GM10266 (cell line): ENCODE data around the gene IL22RA2.

Experiments
- DNase-seq: peaks from one replicate; pipeline ENCODE4 v3.0.0; 2012; ENCODE audit errors: extremely low spot score
- TF ChIP-seq, protein P1 (sequence below): IDR thresholded peaks from 2 replicates; pipeline ENCODE4 v1.5.1; 2012; ENCODE audit warnings: mild to moderate bottlenecking, low read depth; ENCODE audit not compliant: control insufficient read depth, insufficient read depth; ENCODE audit errors: missing control alignments

The IL22RA2 gene

DNA sequence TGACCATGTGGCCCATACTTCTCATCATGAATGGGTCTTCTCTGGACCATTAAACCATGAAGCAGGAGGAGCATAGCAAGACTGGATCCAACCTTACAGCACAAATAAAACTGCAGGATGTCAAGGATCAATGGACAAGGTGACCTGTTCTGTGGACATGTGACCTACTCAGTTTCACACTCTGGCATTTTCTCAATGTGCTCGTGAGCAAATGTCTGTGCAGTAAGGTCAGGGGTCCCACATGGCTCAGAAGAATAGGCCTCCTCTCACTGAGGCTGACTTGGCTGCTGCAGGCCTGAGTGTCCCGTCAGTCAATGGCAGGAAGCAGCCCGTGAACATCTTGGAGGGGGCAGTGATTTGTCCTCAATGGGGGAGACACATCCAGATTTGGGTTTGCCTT is 68.5 kb downstream of the IL22RA2 start:
- TF ChIP-seq, protein P1, sequence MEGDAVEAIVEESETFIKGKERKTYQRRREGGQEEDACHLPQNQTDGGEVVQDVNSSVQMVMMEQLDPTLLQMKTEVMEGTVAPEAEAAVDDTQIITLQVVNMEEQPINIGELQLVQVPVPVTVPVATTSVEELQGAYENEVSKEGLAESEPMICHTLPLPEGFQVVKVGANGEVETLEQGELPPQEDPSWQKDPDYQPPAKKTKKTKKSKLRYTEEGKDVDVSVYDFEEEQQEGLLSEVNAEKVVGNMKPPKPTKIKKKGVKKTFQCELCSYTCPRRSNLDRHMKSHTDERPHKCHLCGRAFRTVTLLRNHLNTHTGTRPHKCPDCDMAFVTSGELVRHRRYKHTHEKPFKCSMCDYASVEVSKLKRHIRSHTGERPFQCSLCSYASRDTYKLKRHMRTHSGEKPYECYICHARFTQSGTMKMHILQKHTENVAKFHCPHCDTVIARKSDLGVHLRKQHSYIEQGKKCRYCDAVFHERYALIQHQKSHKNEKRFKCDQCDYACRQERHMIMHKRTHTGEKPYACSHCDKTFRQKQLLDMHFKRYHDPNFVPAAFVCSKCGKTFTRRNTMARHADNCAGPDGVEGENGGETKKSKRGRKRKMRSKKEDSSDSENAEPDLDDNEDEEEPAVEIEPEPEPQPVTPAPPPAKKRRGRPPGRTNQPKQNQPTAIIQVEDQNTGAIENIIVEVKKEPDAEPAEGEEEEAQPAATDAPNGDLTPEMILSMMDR, result no peak
- no peak for DNase-seq

DNA sequence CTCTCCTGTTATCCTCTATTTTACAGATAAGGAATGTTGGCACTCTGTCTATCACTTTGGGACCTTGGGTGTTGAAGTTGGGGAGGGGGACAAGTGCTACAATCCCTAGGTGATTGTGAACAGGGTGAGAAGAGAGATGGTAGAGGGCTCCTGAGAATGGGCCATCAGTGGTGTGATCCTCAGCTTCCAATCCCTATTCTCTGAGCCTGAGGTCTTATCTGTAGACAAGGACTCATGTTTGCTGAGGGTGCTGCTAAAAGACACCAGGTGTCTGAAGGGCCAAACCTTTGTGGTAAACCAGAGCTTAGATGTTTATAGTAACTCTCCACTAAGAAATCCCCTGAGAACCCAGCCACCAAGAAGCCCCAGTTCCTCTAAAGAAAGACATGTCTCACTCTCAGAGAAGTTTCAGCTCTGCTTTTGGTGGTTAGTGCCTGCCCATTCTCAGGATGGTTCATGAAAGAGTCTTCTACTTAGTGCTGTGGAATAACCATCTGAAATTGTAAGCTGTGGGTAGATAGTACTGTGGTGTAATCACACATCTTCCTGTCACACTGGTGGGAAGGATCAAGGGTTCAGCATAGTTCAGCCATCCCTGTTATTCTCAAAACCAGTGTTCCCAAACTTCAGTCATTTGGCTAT is 70.5 kb downstream of the IL22RA2 start:
- peak; percentile 61 for DNase-seq
- TF ChIP-seq, protein P1, result no peak

DNA sequence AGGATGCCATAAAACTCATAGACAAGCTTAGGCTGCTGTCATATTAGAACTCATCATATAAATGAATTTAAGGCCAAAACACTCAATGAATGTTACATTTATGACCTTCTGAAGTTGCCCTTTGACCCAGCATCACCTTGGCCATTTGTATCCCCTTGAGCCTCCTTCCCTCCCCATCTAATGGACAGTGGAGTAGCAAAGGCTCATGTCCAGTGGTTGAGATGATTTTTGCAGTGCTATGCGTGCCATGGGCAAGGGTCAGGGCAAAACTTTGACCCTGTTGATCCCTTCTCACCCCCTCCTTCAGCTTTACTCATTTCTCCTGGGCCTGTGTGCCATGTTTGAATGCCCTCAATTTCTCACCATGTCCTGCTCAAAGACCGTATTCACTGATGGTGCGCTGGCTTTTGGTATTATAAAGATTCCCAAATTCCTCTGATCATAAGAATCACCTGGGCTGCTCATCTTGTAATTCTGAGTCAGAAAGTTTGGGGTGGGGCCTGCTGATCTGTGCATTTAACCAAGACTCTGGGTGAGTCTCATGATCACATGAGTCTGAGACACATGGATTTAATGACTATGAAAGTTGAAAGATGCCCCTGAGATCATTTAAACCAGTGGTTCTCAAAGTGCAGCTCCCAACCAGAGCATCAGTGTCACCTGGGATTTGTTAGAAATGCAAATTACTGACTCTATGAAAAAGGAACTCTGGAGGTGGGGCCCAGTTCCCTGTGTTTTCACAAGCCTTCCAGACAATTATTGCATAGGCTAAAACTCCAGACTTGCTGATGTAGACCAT is 71.2 kb downstream of the IL22RA2 start:
- TF ChIP-seq, protein P1, result no peak

DNA sequence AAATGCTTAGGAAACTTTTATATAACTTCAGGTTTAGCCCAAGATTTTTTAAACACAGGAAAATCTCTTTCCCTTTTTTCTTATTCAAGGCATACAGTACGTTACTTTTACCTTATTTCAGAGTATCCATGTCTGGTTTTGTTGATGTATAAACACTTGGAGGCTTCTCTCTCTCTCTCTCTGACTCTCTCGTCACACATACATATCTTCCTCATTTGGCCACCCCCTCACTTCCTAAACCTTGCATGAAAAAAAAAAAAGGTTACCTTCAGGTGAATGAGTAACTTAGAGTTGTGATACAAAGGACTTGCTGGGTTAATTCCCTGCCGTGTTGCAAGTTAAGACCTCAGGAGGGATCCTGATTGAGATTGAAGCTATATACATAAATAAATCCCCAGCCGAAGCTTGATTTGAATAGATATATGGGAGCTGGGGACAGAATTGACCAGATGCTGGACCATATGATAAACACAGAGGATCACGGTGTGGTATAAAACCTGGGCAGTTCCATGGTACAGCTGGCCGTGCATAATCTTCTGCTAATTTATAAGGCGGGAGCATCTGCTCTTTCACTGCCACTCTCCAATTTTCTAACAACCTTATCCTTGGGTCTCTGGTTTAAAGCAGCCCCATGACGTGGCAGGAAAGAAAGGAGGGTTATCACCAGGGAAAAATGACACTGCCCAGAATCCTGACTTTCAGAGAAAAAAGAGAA is 73.6 kb downstream of the IL22RA2 start:
- TF ChIP-seq, protein P1, result no peak
- DNase-seq, result no peak

More for the DNA sequence above, 71.2 kb downstream of the IL22RA2 start:
- DNase-seq, result peak; percentile 35

DNA sequence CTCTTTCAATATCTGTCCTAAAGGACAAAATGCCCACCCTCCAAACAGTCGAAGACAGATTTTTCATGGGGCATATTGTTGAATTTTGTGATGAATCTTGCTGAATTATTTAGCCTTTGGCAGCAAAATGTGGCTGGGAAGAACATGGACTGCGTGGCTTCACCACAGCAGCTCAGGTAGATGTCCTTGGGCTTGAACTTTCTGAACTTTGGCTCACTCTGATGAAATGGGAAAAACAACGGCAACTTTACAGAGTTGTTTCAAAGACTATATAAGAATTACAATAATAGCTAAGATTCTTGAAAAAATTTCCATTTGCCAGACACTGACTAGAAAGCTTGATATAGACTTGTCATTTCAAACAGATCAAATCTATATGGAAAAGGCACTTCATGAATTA is 75.9 kb downstream of the IL22RA2 start:
- TF ChIP-seq, protein P1, result no peak
- no peak for DNase-seq

DNA sequence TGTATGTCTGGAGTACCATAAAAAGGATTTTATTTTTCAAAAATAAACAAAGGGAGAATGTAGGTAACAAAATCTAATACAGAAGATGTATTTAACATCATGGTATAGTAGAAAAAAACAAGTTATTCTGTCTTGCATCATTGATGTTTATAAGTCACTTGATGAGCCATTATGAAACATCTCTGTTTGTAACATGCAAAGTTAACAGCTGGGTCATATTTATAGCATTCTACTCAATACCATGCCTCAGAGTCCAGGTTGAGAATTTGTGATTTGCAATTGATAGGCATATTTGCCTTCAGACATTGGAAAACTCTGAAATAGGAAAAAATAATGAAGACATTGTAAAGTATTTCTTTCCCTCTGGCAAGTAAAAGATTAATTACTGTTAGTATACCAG is 76.4 kb downstream of the IL22RA2 start:
- DNase-seq, result peak; percentile 14
- TF ChIP-seq, protein P1, result no peak
